CD4-positive, alpha-beta T cell (primary cell): ENCODE measurements around the gene MDP1. TPM values are rescaled to one million over a fixed set of nuclear protein-coding genes. Genes with fewer than 3 reads are reported as not detected.

Experiments used
- ATAC-seq: fragments of 200-7000 bp; cut with Tn5 transposase; one replicate; pipeline ENCODE4 v1.10.0; 2022; ENCODE audit warnings: mild to moderate bottlenecking; ENCODE audit not compliant: poor library complexity
- CTCF ChIA-PET: fragments of 350-600 bp; sonication (Branson Sonifier 250); formaldehyde crosslinking; loops from one replicate; lab custom pipeline; 2021; ENCODE audit warnings: antibody characterized with exemption, inconsistent platforms; lab: Charles Lee
- POLR2A ChIA-PET: fragments of 350-600 bp; sonication (Branson Sonifier 250); formaldehyde crosslinking; loops from one replicate; lab custom pipeline; 2021; ENCODE audit warnings: antibody characterized with exemption, inconsistent platforms; lab: Charles Lee
- DNase-seq, 14 experiments: peaks; one replicate each; pipeline ENCODE4 v3.0.0-alpha.2; 2013 to 2020; ENCODE audit warnings: mixed read lengths in 2 of 14
- H3K27ac ChIP-seq, 2 donors: one replicate each; pipeline versions ENCODE4 v1.5.1 to v1.7.0; 2013; ENCODE audit warnings: low read length in 2 of 2, low read depth in 1 of 2, mild to moderate bottlenecking in 1 of 2
- H3K27me3 ChIP-seq, 2 experiments: 1 replicate in 1 of 2; 2 replicates in 1 of 2; pipeline versions ENCODE4 v1.6.1 to v1.7.0; 2013; ENCODE audit warnings: low read length in 2 of 2, control low read depth in 1 of 2, mild to moderate bottlenecking in 1 of 2, moderate library complexity in 1 of 2; ENCODE audit not compliant: insufficient read depth in 2 of 2, control insufficient read depth in 1 of 2
- H3K36me3 ChIP-seq: one replicate; pipeline ENCODE4 v1.6.1; 2013; ENCODE audit warnings: low read length, control low read depth; ENCODE audit not compliant: insufficient read depth
- H3K4me1 ChIP-seq: one replicate; pipeline ENCODE4 v1.6.1; 2013; ENCODE audit warnings: low read length, control low read depth; ENCODE audit not compliant: insufficient read depth
- H3K4me3 ChIP-seq: one replicate; pipeline ENCODE4 v1.5.1; 2013; ENCODE audit warnings: mild to moderate bottlenecking, low read length, moderate library complexity
- H3K9me3 ChIP-seq, 2 experiments: 1 replicate in 1 of 2; 2 replicates in 1 of 2; pipeline versions ENCODE4 v1.6.1 to v1.7.0; 2013; ENCODE audit warnings: low read length in 2 of 2, mild to moderate bottlenecking in 2 of 2, control low read depth in 1 of 2, moderate library complexity in 1 of 2; ENCODE audit not compliant: control insufficient read depth in 1 of 2, insufficient read depth in 1 of 2
- H3K27ac Mint-ChIP-seq: one replicate; pipeline ENCODE4 v1.8.0; 2020; ENCODE audit warnings: mixed read lengths
- H3K27me3 Mint-ChIP-seq: one replicate; pipeline ENCODE4 v1.8.0; 2021; ENCODE audit warnings: mixed read lengths
- H3K36me3 Mint-ChIP-seq: one replicate; pipeline ENCODE4 v1.8.0; 2021; ENCODE audit warnings: low read depth, mixed read lengths
- H3K4me1 Mint-ChIP-seq: one replicate; pipeline ENCODE4 v1.8.0; 2021; ENCODE audit warnings: low read depth, mixed read lengths
- H3K4me3 Mint-ChIP-seq: one replicate; pipeline ENCODE4 v1.8.0; 2020; ENCODE audit warnings: mild to moderate bottlenecking, mixed read lengths
- H3K9me3 Mint-ChIP-seq: one replicate; pipeline ENCODE4 v1.8.0; 2020; ENCODE audit warnings: mixed read lengths
- CTCF ChIP-seq: fragments of 200-600 bp; IDR thresholded peaks from one replicate; pipeline ENCODE4 v1.8.0; 2022; ENCODE audit warnings: antibody characterized with exemption, mild to moderate bottlenecking
- intact Hi-C, 2 experiments: fragments of 100-400 bp; cut with DNase I in 1 of 2; cut with micrococcal nuclease in 1 of 2; formaldehyde crosslinking; loops; one replicate each; pipeline versions ENCODE4 v1.15.1 to v1.9.0; 2023 to 2025; cut with DNase I, micrococcal nuclease
- total RNA-seq, 174 experiments: library from RNA in 2 of 174; stranded (reverse) in 2 of 174; gene quantifications; one replicate each; pipeline ENCODE4 v1.2.3 and lab custom pipeline; 2021 to 2026

Gene MDP1
- total RNA-seq, 2 experiments from 2014 or later = 3.2 to 3.7 TPM

GRCh38 chr14:24254630-24255392 lies 38.9 kb upstream of the MDP1 start:
- no peak overlapping the region for H3K4me3 ChIP-seq
- Mint-ChIP-seq H3K9me3 (no peaks in the 10 kb centered on the region), H3K27ac (no peak overlapping the region), H3K4me3 (no peak overlapping the region), H3K4me1 (peaks cover 8% of the 10 kb centered on the region), H3K36me3 (peaks cover 45% of the 10 kb centered on the region), H3K27me3 (no peaks in the 10 kb centered on the region)
- ChIA-PET CTCF (no interaction called here), POLR2A (interaction anchor here (0.9 kb wide), 1 partner anchor 12 kb away, joined by 5 read pairs; the partner anchor contains the start of gene TINF2)
- no peak for DNase-seq
- ATAC-seq = no peak
- no peak for TF ChIP-seq CTCF
- no peaks in the 10 kb centered on the region for H3K4me1 ChIP-seq
- H3K27me3 ChIP-seq = no peaks in the 10 kb centered on the region
- H3K27ac ChIP-seq = no peak overlapping the region
- no peaks in the 10 kb centered on the region for H3K9me3 ChIP-seq
- intact Hi-C loops = no loop called here
- H3K36me3 ChIP-seq = peaks cover 29% of the 10 kb centered on the region

- ATAC-seq (no peak), DNase-seq (no peak)
- Mint-ChIP-seq H3K9me3 (no peaks in the 10 kb centered on the region), H3K36me3 (peaks cover 41% of the 10 kb centered on the region), H3K4me3 (no peak overlapping the region), H3K27me3 (no peaks in the 10 kb centered on the region), H3K27ac (no peak overlapping the region), H3K4me1 (peaks cover 9% of the 10 kb centered on the region)
- intact Hi-C loops = no loop called here
- H3K4me1 ChIP-seq = no peaks in the 10 kb centered on the region
- no peaks in the 10 kb centered on the region for H3K27me3 ChIP-seq
- peaks cover 33% of the 10 kb centered on the region for H3K36me3 ChIP-seq
- ChIA-PET CTCF (no interaction called here), POLR2A (interaction anchor here (3.6 kb wide), 1 partner anchor 12 kb away, joined by 20 read pairs; the partner anchor contains the start of gene TINF2)
- no peaks in the 10 kb centered on the region for H3K9me3 ChIP-seq
- no peak overlapping the region for H3K4me3 ChIP-seq
- no peak overlapping the region for H3K27ac ChIP-seq
- TF ChIP-seq CTCF = no peak
Observed at GRCh38 chr14:24253936-24254335, 38.1 kb upstream of the MDP1 start.

GRCh38 chr14:24252289-24253124 lies 36.6 kb upstream of the MDP1 start:
- ChIA-PET POLR2A (interaction anchor here (3.6 kb wide), 1 partner anchor 10 kb away, joined by 20 read pairs; the partner anchor contains the start of gene TINF2), CTCF (interaction anchor here (1.7 to 1.9 kb wide), 2 partner anchors 44 to 55 kb away, joined by 5 read pairs; partner anchors contain the start of gene CIDEB)
- intact Hi-C loops = no loop called here
- TF ChIP-seq CTCF = no peak
- no peak for DNase-seq
- no peak for ATAC-seq
- peaks cover 13% of the 10 kb centered on the region for H3K4me1 Mint-ChIP-seq
- H3K27me3 Mint-ChIP-seq = no peaks in the 10 kb centered on the region
- H3K36me3 ChIP-seq = peaks cover 34% of the 10 kb centered on the region
- H3K4me1 ChIP-seq = peaks cover under 1% of the 10 kb centered on the region
- H3K27ac ChIP-seq = no peak overlapping the region
- no peaks in the 10 kb centered on the region for H3K9me3 Mint-ChIP-seq
- no peak overlapping the region for H3K4me3 Mint-ChIP-seq
- H3K9me3 ChIP-seq = no peaks in the 10 kb centered on the region
- no peaks in the 10 kb centered on the region for H3K27me3 ChIP-seq
- peaks cover 40% of the 10 kb centered on the region for H3K36me3 Mint-ChIP-seq
- no peak overlapping the region for H3K4me3 ChIP-seq
- no peak overlapping the region for H3K27ac Mint-ChIP-seq
